Tibial nerve (tissue), 4 donors: ENCODE measurements around the gene PANX3. TPM values are rescaled to one million over a fixed set of nuclear protein-coding genes. Genes with fewer than 3 reads are reported as not detected.
"Not testable (repeated sequence)": the region's sequence is repeated elsewhere in the genome, so short reads cannot be mapped to it uniquely, and the experiment has no call there.

Experiments
- DNase-seq, 2 donors: peaks; one replicate each; pipeline ENCODE4 v3.0.0-alpha.2; 2019; ENCODE audit warnings: low spot score in 2 of 2
- H3K27ac ChIP-seq, 4 donors: fragments of 200-600 bp; sonication (generic) in 3 of 4; one replicate each; pipeline ENCODE4 v1.5.1; 2017 to 2019; ENCODE audit warnings: mild to moderate bottlenecking in 1 of 4
- H3K27me3 ChIP-seq, 2 donors: fragments of 200-600 bp; sonication (generic) in 1 of 2; one replicate each; pipeline versions ENCODE4 v1.5.1 to v1.6.0; 2017 to 2019
- H3K36me3 ChIP-seq, 3 donors: fragments of 200-600 bp; sonication (generic); one replicate each; pipeline ENCODE4 v1.5.1; 2018 to 2019
- H3K4me1 ChIP-seq, 4 donors: fragments of 200-600 bp; sonication (generic) in 3 of 4; one replicate each; pipeline ENCODE4 v1.5.1; 2017 to 2019
- H3K4me3 ChIP-seq, 4 donors: fragments of 200-600 bp; sonication (generic) in 3 of 4; one replicate each; pipeline ENCODE4 v1.5.1; 2017 to 2019; ENCODE audit warnings: mild to moderate bottlenecking in 1 of 4, moderate library complexity in 1 of 4
- H3K9me3 ChIP-seq, 4 donors: fragments of 200-600 bp; sonication (generic) in 3 of 4; one replicate each; pipeline ENCODE4 v1.5.1; 2017 to 2019
- EP300 ChIP-seq, 2 donors: sonication (generic); formaldehyde crosslinking; IDR thresholded peaks; one replicate each; pipeline ENCODE4 v1.6.1; 2017; ENCODE audit warnings: antibody characterized with exemption in 2 of 2, mild to moderate bottlenecking in 1 of 2
- POLR2A ChIP-seq, 2 donors: fragments of 450-650 bp; IDR thresholded peaks; one replicate each; pipeline ENCODE4 v1.6.1; 2017; ENCODE audit warnings: antibody characterized with exemption in 2 of 2, mild to moderate bottlenecking in 2 of 2, moderate library complexity in 2 of 2
- WGBS, 2 donors: methylation state at CpG; one replicate each; pipeline ENCODE4 v1.1.5; 2018; 5-methylcytosine and 5-hydroxymethylcytosine counted together
- total RNA-seq, 4 donors: library from RNA; depleted of rRNA; stranded (reverse); fragments of >200 nt; gene quantifications; one replicate each; pipeline ENCODE4 v1.1.0, GENCODE V29; 2016
- TF ChIP-seq, protein P1 (sequence below), 5 experiments: fragments of 200-600 bp in 3 of 5; fragments of 450-650 bp in 2 of 5; sonication (generic) in 3 of 5; IDR thresholded peaks; one replicate each; pipeline ENCODE4 v1.5.1; 2016 to 2019; ENCODE audit warnings: antibody characterized with exemption in 5 of 5, mild to moderate bottlenecking in 3 of 5, moderate library complexity in 2 of 5

Gene PANX3
- total RNA-seq, 4 donors from 2014 or later: not detected

DNA sequence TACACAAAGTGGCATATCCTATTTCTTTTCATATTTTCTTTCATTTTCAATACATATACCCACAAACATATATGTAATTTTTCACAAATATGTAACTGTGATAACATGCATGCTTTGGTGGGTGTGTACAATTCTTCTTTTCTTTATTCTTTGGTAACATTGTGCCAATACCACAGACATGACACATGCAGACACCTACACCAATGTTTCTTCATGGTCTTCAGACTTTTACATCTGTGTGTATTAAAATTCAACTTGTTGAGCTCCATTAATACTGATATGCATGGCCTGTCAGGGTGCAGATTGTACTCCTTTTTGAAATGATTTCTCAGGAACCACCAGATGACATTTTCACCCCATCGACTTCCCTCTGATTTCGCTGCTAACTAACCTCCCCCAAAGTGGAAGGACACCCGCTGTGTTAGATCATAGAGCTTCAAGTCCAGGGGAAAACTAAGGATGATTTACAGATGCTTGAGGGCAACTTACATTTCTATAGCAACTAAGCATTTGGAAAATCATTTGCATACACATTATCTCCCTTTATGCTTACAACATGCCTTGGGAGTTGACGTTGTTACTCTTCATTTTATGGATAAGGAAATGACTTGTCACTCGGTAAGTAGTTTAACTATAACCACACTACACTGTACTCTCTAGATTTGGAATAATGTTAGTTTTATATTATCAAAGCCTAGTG lies 10.5 kb upstream of the PANX3 start:
- Histone ChIP-seq H3K4me1 (no peaks in the 10 kb centered on the region), H3K4me3 (no peak overlapping the region), H3K27me3 (peaks cover 0 to 2% of the 10 kb centered on the region in 2 donors), H3K27ac (no peak overlapping the region), H3K9me3 (no peaks in the 10 kb centered on the region), H3K36me3 (no peaks in the 10 kb centered on the region)
- DNase-seq: no peak
- WGBS, 2 donors: 42 to 50% methylated on average over 5 of the region's 5 CpGs
- TF ChIP-seq POLR2A (IDR thresholded peaks at IDR 0.05) (no peak), EP300 (IDR thresholded peaks at IDR 0.05) (no peak)
- TF ChIP-seq, protein P1, sequence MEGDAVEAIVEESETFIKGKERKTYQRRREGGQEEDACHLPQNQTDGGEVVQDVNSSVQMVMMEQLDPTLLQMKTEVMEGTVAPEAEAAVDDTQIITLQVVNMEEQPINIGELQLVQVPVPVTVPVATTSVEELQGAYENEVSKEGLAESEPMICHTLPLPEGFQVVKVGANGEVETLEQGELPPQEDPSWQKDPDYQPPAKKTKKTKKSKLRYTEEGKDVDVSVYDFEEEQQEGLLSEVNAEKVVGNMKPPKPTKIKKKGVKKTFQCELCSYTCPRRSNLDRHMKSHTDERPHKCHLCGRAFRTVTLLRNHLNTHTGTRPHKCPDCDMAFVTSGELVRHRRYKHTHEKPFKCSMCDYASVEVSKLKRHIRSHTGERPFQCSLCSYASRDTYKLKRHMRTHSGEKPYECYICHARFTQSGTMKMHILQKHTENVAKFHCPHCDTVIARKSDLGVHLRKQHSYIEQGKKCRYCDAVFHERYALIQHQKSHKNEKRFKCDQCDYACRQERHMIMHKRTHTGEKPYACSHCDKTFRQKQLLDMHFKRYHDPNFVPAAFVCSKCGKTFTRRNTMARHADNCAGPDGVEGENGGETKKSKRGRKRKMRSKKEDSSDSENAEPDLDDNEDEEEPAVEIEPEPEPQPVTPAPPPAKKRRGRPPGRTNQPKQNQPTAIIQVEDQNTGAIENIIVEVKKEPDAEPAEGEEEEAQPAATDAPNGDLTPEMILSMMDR (IDR thresholded peaks at IDR 0.05): no peak

DNA sequence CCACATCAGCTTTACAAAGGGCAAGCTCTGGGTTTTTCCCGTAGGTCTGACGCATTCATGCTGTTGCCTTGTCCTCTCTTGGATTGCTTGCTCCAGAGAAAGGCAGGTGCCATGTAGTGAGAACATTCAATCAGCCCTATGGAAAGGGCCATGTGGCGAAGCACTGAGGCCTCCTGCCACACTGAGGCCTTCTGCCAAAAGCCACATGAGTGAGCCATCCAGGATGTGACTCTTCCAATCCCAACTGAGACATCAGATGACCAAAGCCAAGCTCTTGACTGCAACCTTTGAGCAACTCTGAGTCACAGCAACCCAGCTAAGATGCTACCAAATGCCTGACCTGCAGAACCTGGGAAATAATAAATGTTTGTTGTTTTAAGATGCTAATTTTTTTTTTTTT lies 9.0 kb upstream of the PANX3 start:
- H3K27me3 ChIP-seq: peaks cover 0 to 2% of the 10 kb centered on the region in 2 donors
- no peaks in the 10 kb centered on the region for H3K9me3 ChIP-seq
- H3K4me3 ChIP-seq: no peak overlapping the region
- no peak overlapping the region for H3K27ac ChIP-seq
- TF ChIP-seq EP300 (IDR thresholded peaks at IDR 0.05) (no peak), POLR2A (IDR thresholded peaks at IDR 0.05) (no peak)
- TF ChIP-seq, protein P1 (IDR thresholded peaks at IDR 0.05): no peak
- H3K36me3 ChIP-seq: no peaks in the 10 kb centered on the region
- H3K4me1 ChIP-seq: no peaks in the 10 kb centered on the region
- no peak for DNase-seq
- WGBS, 2 donors: 80 to 89% methylated on average over 3 of the region's 3 CpGs

DNA sequence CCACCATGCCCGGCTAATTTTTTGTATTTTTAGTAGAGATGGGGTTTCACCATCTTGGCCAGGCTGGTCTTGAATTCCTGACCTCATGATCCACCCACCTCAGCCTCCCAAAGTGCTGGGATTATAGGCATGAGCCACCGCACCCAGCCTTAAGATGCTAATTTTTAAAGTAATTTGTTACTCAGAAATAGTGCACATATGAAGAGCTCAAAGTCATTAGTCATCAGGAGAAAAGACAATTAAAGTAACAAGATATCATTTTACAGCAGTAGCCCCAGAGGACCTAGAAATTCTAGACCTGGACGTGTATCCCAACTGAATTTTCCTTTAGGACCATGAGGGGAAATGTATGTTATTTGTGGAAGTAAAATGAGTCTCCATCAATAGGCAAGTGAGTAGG lies 8.5 kb upstream of the PANX3 start:
- DNase-seq, H3K27ac ChIP-seq, H3K9me3 ChIP-seq, H3K4me1 ChIP-seq, H3K27me3 ChIP-seq, H3K36me3 ChIP-seq, H3K4me3 ChIP-seq: not testable (repeated sequence)
- WGBS, 2 donors: 72 to 77% methylated on average over 3 of the region's 3 CpGs

DNA sequence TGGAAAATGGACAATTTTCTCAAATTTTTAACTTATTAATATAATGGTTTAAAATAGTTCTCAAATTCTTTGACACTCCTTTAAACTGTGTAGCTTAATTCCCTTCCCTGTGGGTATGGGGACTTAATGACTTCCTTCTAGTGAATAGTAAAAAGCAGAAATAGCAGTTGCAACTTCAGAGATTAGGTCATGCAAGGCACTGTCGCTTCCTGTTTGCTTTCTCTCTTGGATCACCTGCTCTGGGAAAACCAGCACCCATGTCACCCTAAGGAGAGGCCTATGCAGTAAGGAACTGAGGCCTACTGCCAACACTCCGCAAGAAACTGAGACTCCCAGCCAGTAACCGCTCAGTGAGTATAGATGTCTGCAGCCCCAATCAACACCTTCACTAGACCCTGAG lies 5.5 kb upstream of the PANX3 start:
- no peak for TF ChIP-seq EP300 (IDR thresholded peaks at IDR 0.05)
- no peak for TF ChIP-seq POLR2A (IDR thresholded peaks at IDR 0.05)
- TF ChIP-seq, protein P1 (IDR thresholded peaks at IDR 0.05): no peak
- no peak for DNase-seq
- 82 to 89% methylated on average over 3 of the region's 3 CpGs for WGBS, 2 donors
- no peak overlapping the region for H3K4me3 ChIP-seq
- H3K27me3 ChIP-seq: no peaks in the 10 kb centered on the region
- no peaks in the 10 kb centered on the region for H3K36me3 ChIP-seq
- H3K4me1 ChIP-seq: no peaks in the 10 kb centered on the region
- H3K9me3 ChIP-seq: no peaks in the 10 kb centered on the region
- no peak overlapping the region for H3K27ac ChIP-seq

DNA sequence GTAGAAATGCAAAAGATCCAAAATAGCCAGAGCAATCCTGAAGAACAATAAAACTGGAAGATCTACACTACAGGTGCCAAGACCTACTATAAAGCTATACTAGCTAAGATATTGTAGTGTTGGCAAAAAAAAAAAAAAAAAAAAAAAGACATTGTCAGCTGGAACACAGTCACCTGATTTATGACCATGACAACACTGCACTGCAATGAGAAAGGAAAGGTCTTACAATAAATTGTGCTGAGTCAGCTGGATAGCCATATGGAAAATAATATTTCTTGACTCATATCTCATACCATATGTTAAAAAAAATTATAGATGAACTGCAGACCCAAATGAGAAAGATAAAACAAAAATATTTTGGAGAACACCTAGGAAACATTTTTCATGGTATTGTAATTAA lies 3.1 kb upstream of the PANX3 start:
- H3K9me3 ChIP-seq: no peaks in the 10 kb centered on the region
- no peaks in the 10 kb centered on the region for H3K36me3 ChIP-seq
- H3K4me1 ChIP-seq: no peaks in the 10 kb centered on the region
- no peak for DNase-seq
- no peaks in the 10 kb centered on the region for H3K27me3 ChIP-seq
- TF ChIP-seq EP300 (IDR thresholded peaks at IDR 0.05) (no peak), POLR2A (IDR thresholded peaks at IDR 0.05) (no peak)
- TF ChIP-seq, protein P1 (IDR thresholded peaks at IDR 0.05): no peak
- no peak overlapping the region for H3K27ac ChIP-seq
- H3K4me3 ChIP-seq: no peak overlapping the region

DNA sequence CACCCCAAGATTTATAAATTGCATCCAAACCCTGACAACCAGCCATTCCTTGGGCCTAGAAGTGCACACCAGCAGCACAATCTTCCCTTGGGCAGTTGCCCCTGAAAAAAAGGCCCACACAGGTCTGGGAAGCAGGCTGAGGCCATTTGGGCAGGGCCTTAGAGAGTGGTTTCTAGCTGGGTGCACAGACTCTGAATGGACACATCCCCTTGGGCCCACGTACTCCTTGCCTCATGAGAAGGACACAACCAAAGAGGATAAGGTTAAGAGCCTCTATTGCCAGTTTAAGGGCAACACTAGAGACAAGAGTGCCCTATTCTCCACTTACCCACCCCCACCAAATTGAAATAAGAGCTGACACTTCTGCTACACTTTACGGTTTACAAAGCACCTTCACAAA lies 933 bp upstream of the PANX3 start:
- Histone ChIP-seq H3K9me3 (no peaks in the 10 kb centered on the region), H3K4me3 (no peak overlapping the region), H3K27ac (no peak overlapping the region), H3K27me3 (peaks cover 0 to 7% of the 10 kb centered on the region in 2 donors), H3K36me3 (no peaks in the 10 kb centered on the region), H3K4me1 (no peaks in the 10 kb centered on the region)
- TF ChIP-seq, protein P1 (IDR thresholded peaks at IDR 0.05): no peak
- TF ChIP-seq POLR2A (IDR thresholded peaks at IDR 0.05) (no peak), EP300 (IDR thresholded peaks at IDR 0.05) (no peak)
- no peak for DNase-seq
- 81 to 82% methylated on average over 2 of the region's 2 CpGs for WGBS, 2 donors
